ENCODE measurements around the gene PLEKHH3. TPM values are rescaled to one million over a fixed set of nuclear protein-coding genes. Genes with fewer than 3 reads are reported as not detected.
A peak's percentile ranks its signal among the peaks of the same experiment; 100 is the strongest.

Gene PLEKHH3
- total and polyA plus RNA-seq, 7 experiments from 2014 or later, result 0.89 to 1.6 (median 1.1) TPM; not detected in 4

GRCh38 chr17:42674755-42675347, 1.9 kb downstream of the PLEKHH3 start:
- H3K27ac Mint-ChIP-seq, result peak overlapping the region in 1 of 9 donors; percentile 48

GRCh38 chr17:42673885-42674754, 2.7 kb downstream of the PLEKHH3 start:
- intact Hi-C loops (cut with micrococcal nuclease), result loop anchor here in 1 of 2 donors (10.0 kb wide), 1 partner anchor 359 kb away; no protein-coding TSS in a partner anchor
- no peak overlapping the region for H3K27ac ChIP-seq (ENCODE audit: low read depth, low read length)
- DNase-seq, result no peak
- no peaks in the 10 kb centered on the region for H3K36me3 Mint-ChIP-seq
- CTCF ChIA-PET, result no interaction called here
- H3K4me1 ChIP-seq (ENCODE audit: control insufficient read depth in 2 of 2, insufficient read depth in 2 of 2, low read length in 2 of 2), result peaks cover 25 to 50% of the 10 kb centered on the region in 2 donors
- peaks cover 0 to 36% of the 10 kb centered on the region in 2 donors for H3K27me3 ChIP-seq (ENCODE audit: control insufficient read depth in 2 of 2, insufficient read depth in 2 of 2, low read length in 2 of 2)
- peaks cover 7 to 51% (median 40%) of the 10 kb centered on the region in 7 donors for H3K4me1 Mint-ChIP-seq
- POLR2A ChIA-PET, result interaction anchor here (0.6 to 1.1 kb wide), 2 partner anchors 65 to 74 kb away, joined by 3 to 4 read pairs; partner anchors contain the start of genes RETREG3 and TUBG1
- H3K4me3 Mint-ChIP-seq, result peak overlapping the region in 9 of 10 donors; percentile 34 to 94 (median 58)
- peak overlapping the region in 1 of 9 donors; percentile 48 for H3K27ac Mint-ChIP-seq
- no peak overlapping the region for H3K4me3 ChIP-seq (ENCODE audit: low read length)
- H3K9me3 ChIP-seq (ENCODE audit: control insufficient read depth in 2 of 3, low read length in 3 of 3), result no peaks in the 10 kb centered on the region
- no peaks in the 10 kb centered on the region for H3K36me3 ChIP-seq (ENCODE audit: control insufficient read depth in 2 of 3, insufficient read depth in 3 of 3, low read length in 3 of 3)
- no peaks in the 10 kb centered on the region for H3K9me3 Mint-ChIP-seq
- H3K27me3 Mint-ChIP-seq, result peaks cover 24 to 64% (median 30%) of the 10 kb centered on the region in 5 donors
- ATAC-seq, result no peak

More at GRCh38 chr17:42674755-42675347, 1.9 kb downstream of the PLEKHH3 start:
- ChIA-PET CTCF (no interaction called here), POLR2A (interaction anchor here (0.6 to 1.1 kb wide), 2 partner anchors 66 to 74 kb away, joined by 3 to 4 read pairs; partner anchors contain the start of genes RETREG3 and TUBG1)
- peaks cover 0 to 36% of the 10 kb centered on the region in 2 donors for H3K27me3 ChIP-seq (ENCODE audit: control insufficient read depth in 2 of 2, insufficient read depth in 2 of 2, low read length in 2 of 2)
- no peaks in the 10 kb centered on the region for H3K9me3 Mint-ChIP-seq
- no peaks in the 10 kb centered on the region for H3K36me3 Mint-ChIP-seq
- no peak for ATAC-seq
- peak overlapping the region in 9 of 10 donors; percentile 34 to 94 (median 58) for H3K4me3 Mint-ChIP-seq
- H3K27ac ChIP-seq (ENCODE audit: low read depth, low read length), result no peak overlapping the region
- intact Hi-C loops (cut with micrococcal nuclease), result loop anchor here in 1 of 2 donors (5.0 to 10.0 kb wide), 3 partner anchors 138 to 360 kb away; partner anchors contain the start of genes NAGLU and VAT1
- peaks cover 9 to 58% (median 46%) of the 10 kb centered on the region in 7 donors for H3K4me1 Mint-ChIP-seq
- H3K4me3 ChIP-seq (ENCODE audit: low read length), result no peak overlapping the region
- H3K36me3 ChIP-seq (ENCODE audit: control insufficient read depth in 2 of 3, insufficient read depth in 3 of 3, low read length in 3 of 3), result no peaks in the 10 kb centered on the region
- no peak for DNase-seq
- H3K9me3 ChIP-seq (ENCODE audit: control insufficient read depth in 2 of 3, low read length in 3 of 3), result no peaks in the 10 kb centered on the region
- peaks cover 24 to 58% (median 29%) of the 10 kb centered on the region in 5 donors for H3K27me3 Mint-ChIP-seq
- peaks cover 31 to 51% of the 10 kb centered on the region in 2 donors for H3K4me1 ChIP-seq (ENCODE audit: control insufficient read depth in 2 of 2, insufficient read depth in 2 of 2, low read length in 2 of 2)

- H3K36me3 ChIP-seq (ENCODE audit: control insufficient read depth in 2 of 3, insufficient read depth in 3 of 3, low read length in 3 of 3), result no peaks in the 10 kb centered on the region
- H3K27me3 Mint-ChIP-seq, result peaks cover 24 to 70% (median 30%) of the 10 kb centered on the region in 5 donors
- ATAC-seq (no peak), DNase-seq (no peak)
- peaks cover 18 to 42% of the 10 kb centered on the region in 2 donors for H3K4me1 ChIP-seq (ENCODE audit: control insufficient read depth in 2 of 2, insufficient read depth in 2 of 2, low read length in 2 of 2)
- no peak overlapping the region for H3K4me3 ChIP-seq (ENCODE audit: low read length)
- CTCF ChIA-PET, result no interaction called here
- H3K27ac Mint-ChIP-seq, result no peak overlapping the region
- H3K4me1 Mint-ChIP-seq, result peaks cover 7 to 45% (median 33%) of the 10 kb centered on the region in 7 donors
- intact Hi-C loops (cut with micrococcal nuclease), result loop anchor here in 1 of 2 donors (10.0 kb wide), 1 partner anchor 359 kb away; no protein-coding TSS in a partner anchor
- POLR2A ChIA-PET, result no interaction called here
- H3K4me3 Mint-ChIP-seq, result no peak overlapping the region
- H3K27me3 ChIP-seq (ENCODE audit: control insufficient read depth in 2 of 2, insufficient read depth in 2 of 2, low read length in 2 of 2), result peaks cover 0 to 36% of the 10 kb centered on the region in 2 donors
- H3K9me3 ChIP-seq (ENCODE audit: control insufficient read depth in 2 of 3, low read length in 3 of 3), result no peaks in the 10 kb centered on the region
- H3K36me3 Mint-ChIP-seq, result no peaks in the 10 kb centered on the region
- no peaks in the 10 kb centered on the region for H3K9me3 Mint-ChIP-seq
- no peak overlapping the region for H3K27ac ChIP-seq (ENCODE audit: low read depth, low read length)
Measured at GRCh38 chr17:42673266-42673884, 3.4 kb downstream of the PLEKHH3 start.

GRCh38 chr17:42672038-42672437, 4.8 kb downstream of the PLEKHH3 start:
- Mint-ChIP-seq H3K4me1 (peaks cover 7 to 35% (median 26%) of the 10 kb centered on the region in 7 donors), H3K36me3 (peaks cover 0 to 1% (median 0%) of the 10 kb centered on the region in 5 donors), H3K27ac (peak overlapping the region in 3 of 9 donors; percentile 21 to 80 (median 74)), H3K27me3 (peaks cover 22 to 69% (median 29%) of the 10 kb centered on the region in 5 donors), H3K9me3 (no peaks in the 10 kb centered on the region), H3K4me3 (peak overlapping the region in 4 of 10 donors; percentile 38 to 83 (median 68))
- Histone ChIP-seq H3K9me3 (ENCODE audit: control insufficient read depth in 2 of 3, low read length in 3 of 3) (no peaks in the 10 kb centered on the region), H3K36me3 (ENCODE audit: control insufficient read depth in 2 of 3, insufficient read depth in 3 of 3, low read length in 3 of 3) (peaks cover 0 to 2% (median 0%) of the 10 kb centered on the region in 3 experiments), H3K27ac (ENCODE audit: low read depth, low read length) (no peak overlapping the region), H3K4me3 (ENCODE audit: low read length) (no peak overlapping the region), H3K4me1 (ENCODE audit: control insufficient read depth in 2 of 2, insufficient read depth in 2 of 2, low read length in 2 of 2) (peaks cover 8 to 35% of the 10 kb centered on the region in 2 donors), H3K27me3 (ENCODE audit: control insufficient read depth in 2 of 2, insufficient read depth in 2 of 2, low read length in 2 of 2) (peaks cover 0 to 36% of the 10 kb centered on the region in 2 donors)
- DNase-seq (no peak), ATAC-seq (no peak)
- CTCF ChIA-PET, result interaction anchor here (0.5 to 0.9 kb wide), 2 partner anchors 9 to 38 kb away, joined by 3 to 10 read pairs; no protein-coding TSS in a partner anchor
- intact Hi-C loops (cut with micrococcal nuclease), result loop anchor here in 1 of 2 donors (10.0 kb wide), 1 partner anchor 357 kb away; no protein-coding TSS in a partner anchor
- POLR2A ChIA-PET, result interaction anchor here (0.7 to 1.1 kb wide), 2 partner anchors 17 to 152 kb away, joined by 3 read pairs; partner anchors contain the start of gene BECN1

- CTCF ChIA-PET, result interaction anchor here (0.6 to 1.0 kb wide), 4 partner anchors 8 to 93 kb away, joined by 3 to 4 read pairs (median 4); no protein-coding TSS in a partner anchor
- peaks cover 0 to 29% of the 10 kb centered on the region in 2 donors for H3K27me3 ChIP-seq (ENCODE audit: control insufficient read depth in 2 of 2, insufficient read depth in 2 of 2, low read length in 2 of 2)
Measured at GRCh38 chr17:42670789-42671657, 5.8 kb downstream of the PLEKHH3 start.

More at GRCh38 chr17:42670789-42671657, 5.8 kb downstream of the PLEKHH3 start:
- H3K36me3 Mint-ChIP-seq, result peaks cover 0 to 11% (median 4%) of the 10 kb centered on the region in 5 donors
- Histone ChIP-seq H3K4me1 (ENCODE audit: control insufficient read depth in 2 of 2, insufficient read depth in 2 of 2, low read length in 2 of 2) (peaks cover 2 to 27% of the 10 kb centered on the region in 2 donors), H3K4me3 (ENCODE audit: low read length) (no peak overlapping the region), H3K27ac (ENCODE audit: low read depth, low read length) (no peak overlapping the region), H3K36me3 (ENCODE audit: control insufficient read depth in 2 of 3, insufficient read depth in 3 of 3, low read length in 3 of 3) (peaks cover 0 to 11% (median 0%) of the 10 kb centered on the region in 3 experiments), H3K9me3 (ENCODE audit: control insufficient read depth in 2 of 3, low read length in 3 of 3) (no peaks in the 10 kb centered on the region)
- DNase-seq, result no peak
- peak overlapping the region in 3 of 9 donors; percentile 21 to 80 (median 74) for H3K27ac Mint-ChIP-seq
- POLR2A ChIA-PET, result interaction anchor here (0.7 to 1.5 kb wide), 4 partner anchors 8 to 63 kb away, joined by 3 to 7 read pairs (median 4); partner anchors contain the start of gene TUBG2
- H3K4me3 Mint-ChIP-seq, result peak overlapping the region; percentile 51 to 85 (median 79)
- intact Hi-C loops (cut with micrococcal nuclease), result loop anchor here (1.0 to 10.0 kb wide), 3 partner anchors 8 to 356 kb away; partner anchors contain the start of gene BECN1 (in 1 of the 2)
- no peaks in the 10 kb centered on the region for H3K9me3 Mint-ChIP-seq
- ATAC-seq, result no peak
- peaks cover 7 to 30% (median 24%) of the 10 kb centered on the region in 7 donors for H3K4me1 Mint-ChIP-seq
- peaks cover 19 to 62% (median 26%) of the 10 kb centered on the region in 5 donors for H3K27me3 Mint-ChIP-seq
